GM23338 (cell line): ENCODE measurements around the gene ZCCHC17. TPM values are rescaled to one million over a fixed set of nuclear protein-coding genes. Genes with fewer than 3 reads are reported as not detected.
A peak's percentile ranks its signal among the peaks of the same experiment; 100 is the strongest.

Experiments used
- ATAC-seq: fragments of 200-7000 bp; cut with Tn5 transposase; 3 replicates; pipeline ENCODE4 v1.9.1; 2020
- DNase-seq: peaks from one replicate; pipeline ENCODE4 v3.0.0-alpha.2; 2015; ENCODE audit warnings: low spot score
- H2AFZ ChIP-seq: fragments of 200-600 bp; sonication (generic); 2 replicates; pipeline ENCODE4 v1.8.0; 2016; ENCODE audit warnings: antibody characterized with exemption, mild to moderate bottlenecking, moderate library complexity
- H3F3A ChIP-seq: fragments of 200-600 bp; sonication (generic); replicated peaks from 2 replicates; pipeline ENCODE4 v1.8.0; 2017; ENCODE audit warnings: antibody characterized with exemption, mixed run types, low read depth
- H3K27ac ChIP-seq: fragments of 200-600 bp; sonication (generic); 2 replicates; pipeline ENCODE4 v1.6.1; 2016; ENCODE audit warnings: low read depth
- H3K27me3 ChIP-seq: fragments of 200-600 bp; sonication (generic); 2 replicates; pipeline ENCODE4 v1.8.0; 2016; ENCODE audit warnings: mild to moderate bottlenecking, mixed run types, moderate library complexity; ENCODE audit not compliant: insufficient read depth
- H3K36me3 ChIP-seq: fragments of 200-600 bp; sonication (generic); 2 replicates; pipeline ENCODE4 v1.8.0; 2016; ENCODE audit warnings: mild to moderate bottlenecking; ENCODE audit not compliant: insufficient read depth
- H3K4me1 ChIP-seq: fragments of 200-600 bp; sonication (generic); 2 replicates; pipeline ENCODE4 v1.8.0; 2016; ENCODE audit warnings: mild to moderate bottlenecking, moderate library complexity; ENCODE audit not compliant: insufficient read depth
- H3K4me2 ChIP-seq: fragments of 200-600 bp; sonication (generic); 2 replicates; pipeline ENCODE4 v1.7.1; 2017; ENCODE audit warnings: mixed run types
- H3K4me3 ChIP-seq: fragments of 200-600 bp; sonication (generic); 2 replicates; pipeline ENCODE4 v1.6.1; 2016; ENCODE audit warnings: mixed run types
- H3K79me2 ChIP-seq: fragments of 200-600 bp; sonication (generic); replicated peaks from 2 replicates; pipeline ENCODE4 v1.8.0; 2017; ENCODE audit warnings: mild to moderate bottlenecking; ENCODE audit not compliant: insufficient read depth
- H3K9me2 ChIP-seq: fragments of 200-600 bp; sonication (generic); 2 replicates; pipeline ENCODE4 v1.8.0; 2017; ENCODE audit not compliant: insufficient read depth
- H4K20me1 ChIP-seq: fragments of 200-600 bp; sonication (generic); replicated peaks from 2 replicates; pipeline ENCODE4 v1.8.0; 2017; ENCODE audit warnings: mild to moderate bottlenecking; ENCODE audit not compliant: insufficient read depth
- H3K27ac Mint-ChIP-seq: 2 replicates; pipeline ENCODE4 v1.8.0; 2020; ENCODE audit warnings: inconsistent platforms, mild to moderate bottlenecking, moderate library complexity, mixed read lengths
- H3K27me3 Mint-ChIP-seq: 3 replicates; pipeline ENCODE4 v1.8.0; 2022; ENCODE audit warnings: low read depth, mild to moderate bottlenecking, moderate library complexity, mixed read lengths, inconsistent platforms; ENCODE audit not compliant: insufficient read depth, poor library complexity
- H3K36me3 Mint-ChIP-seq: 3 replicates; pipeline ENCODE4 v1.8.0; 2021; ENCODE audit warnings: low read depth, mild to moderate bottlenecking, inconsistent platforms, moderate library complexity, mixed read lengths
- H3K4me1 Mint-ChIP-seq: 3 replicates; pipeline ENCODE4 v1.8.0; 2020; ENCODE audit warnings: mild to moderate bottlenecking, inconsistent platforms, mixed read lengths
- H3K4me3 Mint-ChIP-seq: 3 replicates; pipeline ENCODE4 v1.8.0; 2021; ENCODE audit warnings: moderate library complexity, mild to moderate bottlenecking, inconsistent platforms, mixed read lengths
- H3K9me3 Mint-ChIP-seq: 3 replicates; pipeline ENCODE4 v1.8.0; 2020; ENCODE audit warnings: moderate library complexity, mild to moderate bottlenecking, inconsistent platforms, mixed read lengths
- CREB1 ChIP-seq: fragments of 250-450 bp; sonication (Bioruptor Pico); IDR thresholded peaks from 2 replicates; pipeline ENCODE4 v1.5.0; 2020; ENCODE audit warnings: low read depth, mild to moderate bottlenecking, moderate library complexity
- ETS1 ChIP-seq: IDR thresholded peaks from 2 replicates; pipeline ENCODE4 v1.6.1; 2016; ENCODE audit warnings: antibody characterized with exemption
- EZH2 ChIP-seq: fragments of 200-600 bp; sonication (generic); IDR thresholded peaks from one replicate; pipeline ENCODE4 v1.8.0; 2017; ENCODE audit warnings: antibody characterized with exemption, mild to moderate bottlenecking, low read depth; ENCODE audit not compliant: unreplicated experiment
- JUNB ChIP-seq: IDR thresholded peaks from one replicate; pipeline ENCODE4 v1.6.1; 2016; ENCODE audit warnings: antibody characterized with exemption; ENCODE audit not compliant: unreplicated experiment
- NANOG ChIP-seq: IDR thresholded peaks from 2 replicates; pipeline ENCODE4 v1.6.1; 2016; ENCODE audit warnings: antibody characterized with exemption, borderline replicate concordance
- POLR2AphosphoS5 ChIP-seq: IDR thresholded peaks from 2 replicates; pipeline ENCODE4 v1.6.1; 2016; ENCODE audit warnings: antibody characterized with exemption, low read depth
- REST ChIP-seq: IDR thresholded peaks from one replicate; pipeline ENCODE4 v1.6.1; 2018; ENCODE audit warnings: antibody characterized with exemption; ENCODE audit not compliant: unreplicated experiment
- ZNF114 ChIP-seq: fragments of 250-450 bp; sonication (Bioruptor Pico); IDR thresholded peaks from 2 replicates; pipeline ENCODE4 v1.5.0; 2020; ENCODE audit warnings: mild to moderate bottlenecking, moderate library complexity
- ZNF331 ChIP-seq: fragments of 250-450 bp; sonication (Bioruptor Pico); IDR thresholded peaks from 2 replicates; pipeline ENCODE4 v1.5.0; 2020; ENCODE audit warnings: low read depth, mild to moderate bottlenecking, moderate library complexity
- ZNF462 ChIP-seq: fragments of 250-450 bp; sonication (Bioruptor Pico); IDR thresholded peaks from 2 replicates; pipeline ENCODE4 v1.5.0; 2020; ENCODE audit warnings: mild to moderate bottlenecking, moderate library complexity
- polyA plus RNA-seq: library from polyadenylated mRNA; unstranded; fragments of >200 nt; fragmentation: Nextera tagmentation; extraction: Ambion mirVana; gene quantifications from 2 replicates; pipeline ENCODE4 v1.2.1, GENCODE V29; 2016
- total RNA-seq: library from RNA; depleted of rRNA; stranded (reverse); fragments of >200 nt; shearing (Covaris generic); gene quantifications from 2 replicates; pipeline ENCODE4 v1.2.3, GENCODE V29; 2014

Gene ZCCHC17
- total and polyA plus RNA-seq, 2 experiments from 2014 or later, result 40.1 to 134 TPM

- peak overlapping the region; percentile 72; the same call in 1 of the 2 replicates for H3K27ac Mint-ChIP-seq
- H3K4me1 ChIP-seq, result no peaks in the 10 kb centered on the region
These were observed 11.2 kb downstream of the ZCCHC17 start for GRCh38 chr1:31308036-31308435.

More at GRCh38 chr1:31308036-31308435, 11.2 kb downstream of the ZCCHC17 start:
- no peaks in the 10 kb centered on the region for H3K9me3 Mint-ChIP-seq
- H3K4me2 ChIP-seq, result no peak overlapping the region
- H2AFZ ChIP-seq, result no peak overlapping the region
- H3K4me3 ChIP-seq, result no peak overlapping the region
- H3K36me3 ChIP-seq, result peaks cover 21% of the 10 kb centered on the region; the same call in 1 of the 2 replicates
- DNase-seq, result no peak
- H3K79me2 ChIP-seq, result peaks cover 56% of the 10 kb centered on the region
- no peaks in the 10 kb centered on the region for H3K27me3 ChIP-seq
- H3K9me2 ChIP-seq, result no peaks in the 10 kb centered on the region
- TF ChIP-seq NANOG (no peak), ZNF114 (CRISPR knock-in tag) (no peak), ZNF331 (CRISPR knock-in tag) (no peak), EZH2 (no peak), CREB1 (CRISPR knock-in tag) (no peak), ETS1 (no peak), REST (no peak), ZNF462 (CRISPR knock-in tag) (no peak), POLR2AphosphoS5 (no peak), JUNB (no peak)
- H3F3A ChIP-seq, result no peaks in the 10 kb centered on the region
- H3K36me3 Mint-ChIP-seq, result peaks cover 31% of the 10 kb centered on the region
- H3K4me3 Mint-ChIP-seq, result no peak overlapping the region
- H3K27ac ChIP-seq, result no peak overlapping the region
- ATAC-seq, result no peak
- H4K20me1 ChIP-seq, result peaks cover 10% of the 10 kb centered on the region; the same call in 1 of the 2 replicates
- no peaks in the 10 kb centered on the region for H3K4me1 Mint-ChIP-seq
- no peaks in the 10 kb centered on the region for H3K27me3 Mint-ChIP-seq
